NCI-H2196 (cell line): Measurements from ENCODE around the gene APLP1.
"Not testable (repeated sequence)": the region's sequence is repeated elsewhere in the genome, so short reads cannot be mapped to it uniquely, and the experiment has no call there.

ENCODE experiments used
- DNase-seq: peaks from one replicate; lab custom pipeline; 2025; ENCODE audit not compliant: unreplicated experiment; lab: John Stamatoyannopoulos, UW

The APLP1 gene

GRCh38 chr19:35903550-35904179, 35.3 kb downstream of the APLP1 start:
- DNase-seq: peak; percentile 49

GRCh38 chr19:35904311-35905068, 36.1 kb downstream of the APLP1 start:
- no peak for DNase-seq

GRCh38 chr19:35905178-35905727, 36.9 kb downstream of the APLP1 start:
- DNase-seq: no peak

- DNase-seq: no peak
These were observed 39.0 kb downstream of the APLP1 start for GRCh38 chr19:35907377-35907745.

- no peak for DNase-seq
These were observed 39.7 kb downstream of the APLP1 start, which contains the start of gene TYROBP for GRCh38 chr19:35908010-35908441. Gene TYROBP (minus strand): TSS chr19:35908295. CDS start chr19:35908228, 67 bp downstream.

GRCh38 chr19:35908973-35909683, 40.8 kb downstream of the APLP1 start:
- no peak for DNase-seq

- DNase-seq: no peak
These were observed 41.3 kb downstream of the APLP1 start for GRCh38 chr19:35909684-35910035.

GRCh38 chr19:35910355-35910754, 42.0 kb downstream of the APLP1 start:
- not testable (repeated sequence) for DNase-seq

- DNase-seq: no peak
These were observed 42.8 kb downstream of the APLP1 start for GRCh38 chr19:35911173-35911572.

GRCh38 chr19:35911790-35912189, 43.4 kb downstream of the APLP1 start:
- DNase-seq: peak; percentile 91

GRCh38 chr19:35913589-35913988, 45.2 kb downstream of the APLP1 start:
- no peak for DNase-seq

- no peak for DNase-seq
These were observed 47.1 kb downstream of the APLP1 start for GRCh38 chr19:35915443-35915842.

- DNase-seq: no peak
These were observed 50.9 kb downstream of the APLP1 start for GRCh38 chr19:35919306-35919705.

GRCh38 chr19:35921012-35921411, 52.6 kb downstream of the APLP1 start:
- DNase-seq: no peak

- DNase-seq: no peak
These were observed 57.1 kb downstream of the APLP1 start for GRCh38 chr19:35925501-35925900.

GRCh38 chr19:35928507-35928906, 60.1 kb downstream of the APLP1 start:
- no peak for DNase-seq
